ENCODE measurements around the gene NAA30.

Gene NAA30

GRCh38 chr14:57392830-57393229, 2.4 kb downstream of the NAA30 start:
- in situ Hi-C loops (cut with MboI; ENCODE audit: low sequenced_read_pairs, unreplicated experiment), result no loop called here
- no peak for DNase-seq (ENCODE audit: low spot score)

GRCh38 chr14:57400556-57401494, 10.4 kb downstream of the NAA30 start:
- TF ChIP-seq CTCF (IDR thresholded peaks at IDR 0.05; ENCODE audit: borderline replicate concordance, control extremely low read depth, extremely low read depth, insufficient read depth, missing control alignments), result no peak
- no peak for DNase-seq (ENCODE audit: low spot score)
- in situ Hi-C loops (cut with MboI; ENCODE audit: low sequenced_read_pairs, unreplicated experiment), result no loop called here

More at GRCh38 chr14:57392830-57393229, 2.4 kb downstream of the NAA30 start:
- no peak for TF ChIP-seq CTCF (IDR thresholded peaks at IDR 0.05; ENCODE audit: borderline replicate concordance, control extremely low read depth, extremely low read depth, insufficient read depth, missing control alignments)

GRCh38 chr14:57401501-57401900, 11.1 kb downstream of the NAA30 start:
- DNase-seq (ENCODE audit: low spot score), result no peak
- TF ChIP-seq CTCF (IDR thresholded peaks at IDR 0.05; ENCODE audit: borderline replicate concordance, control extremely low read depth, extremely low read depth, insufficient read depth, missing control alignments), result no peak
- in situ Hi-C loops (cut with MboI; ENCODE audit: low sequenced_read_pairs, unreplicated experiment), result no loop called here

GRCh38 chr14:57402173-57402852, 11.9 kb downstream of the NAA30 start:
- in situ Hi-C loops (cut with MboI; ENCODE audit: low sequenced_read_pairs, unreplicated experiment), result no loop called here
- no peak for DNase-seq (ENCODE audit: low spot score)
- TF ChIP-seq CTCF (IDR thresholded peaks at IDR 0.05; ENCODE audit: borderline replicate concordance, control extremely low read depth, extremely low read depth, insufficient read depth, missing control alignments), result no peak

GRCh38 chr14:57403521-57403864, 13.1 kb downstream of the NAA30 start:
- DNase-seq (ENCODE audit: low spot score), result no peak
- TF ChIP-seq CTCF (IDR thresholded peaks at IDR 0.05; ENCODE audit: borderline replicate concordance, control extremely low read depth, extremely low read depth, insufficient read depth, missing control alignments), result no peak
- in situ Hi-C loops (cut with MboI; ENCODE audit: low sequenced_read_pairs, unreplicated experiment), result no loop called here

GRCh38 chr14:57405562-57405961, 15.2 kb downstream of the NAA30 start:
- no peak for TF ChIP-seq CTCF (IDR thresholded peaks at IDR 0.05; ENCODE audit: borderline replicate concordance, control extremely low read depth, extremely low read depth, insufficient read depth, missing control alignments)
- in situ Hi-C loops (cut with MboI; ENCODE audit: low sequenced_read_pairs, unreplicated experiment), result no loop called here
- DNase-seq (ENCODE audit: low spot score), result no peak
